ENCODE results near the gene EEF1E1.

Gene EEF1E1

GRCh38 chr6:8061736-8062135 is 40.6 kb downstream of the EEF1E1 start:
- Histone ChIP-seq H3K4me3 (replicated peaks; ENCODE audit: insufficient read depth, low read length) (no peak overlapping the region), H3K27me3 (ENCODE audit: insufficient read depth, poor library complexity, severe bottlenecking) (no peaks in the 10 kb centered on the region), H3K27ac (replicated peaks) (no peak overlapping the region)
- TF ChIP-seq POLR2AphosphoS5 (IDR thresholded peaks at IDR 0.05; ENCODE audit: low read depth) (no peak), GABPA (IDR thresholded peaks at IDR 0.05; ENCODE audit: low read depth) (no peak), SPI1 (IDR thresholded peaks at IDR 0.05; ENCODE audit: borderline replicate concordance, low read depth) (no peak), CTCF (IDR thresholded peaks at IDR 0.05; ENCODE audit: insufficient read depth, low read length) (no peak)
- no peak for DNase-seq (ENCODE audit: low read depth in 1 of 2, low spot score in 1 of 2)

GRCh38 chr6:8060346-8060745 is 42.0 kb downstream of the EEF1E1 start:
- Histone ChIP-seq H3K27ac (replicated peaks) (no peak overlapping the region), H3K27me3 (ENCODE audit: insufficient read depth, poor library complexity, severe bottlenecking) (no peaks in the 10 kb centered on the region), H3K4me3 (replicated peaks; ENCODE audit: insufficient read depth, low read length) (no peak overlapping the region)
- TF ChIP-seq POLR2AphosphoS5 (IDR thresholded peaks at IDR 0.05; ENCODE audit: low read depth) (no peak), GABPA (IDR thresholded peaks at IDR 0.05; ENCODE audit: low read depth) (no peak)
- DNase-seq (ENCODE audit: low read depth in 1 of 2, low spot score in 1 of 2), result no peak

GRCh38 chr6:8059129-8059528 is 43.2 kb downstream of the EEF1E1 start:
- Histone ChIP-seq H3K4me3 (replicated peaks; ENCODE audit: insufficient read depth, low read length) (no peak overlapping the region), H3K27me3 (ENCODE audit: insufficient read depth, poor library complexity, severe bottlenecking) (no peaks in the 10 kb centered on the region), H3K27ac (replicated peaks) (no peak overlapping the region)
- no peak for DNase-seq (ENCODE audit: low read depth in 1 of 2, low spot score in 1 of 2)
- TF ChIP-seq POLR2AphosphoS5 (IDR thresholded peaks at IDR 0.05; ENCODE audit: low read depth) (no peak), CTCF (IDR thresholded peaks at IDR 0.05; ENCODE audit: insufficient read depth, low read length) (no peak), REST (IDR thresholded peaks at IDR 0.05; ENCODE audit: insufficient replicate concordance, low read depth) (no peak), GABPA (IDR thresholded peaks at IDR 0.05; ENCODE audit: low read depth) (no peak)

GRCh38 chr6:8057793-8058192 is 44.6 kb downstream of the EEF1E1 start:
- Histone ChIP-seq H3K27ac (replicated peaks) (no peak overlapping the region), H3K4me3 (replicated peaks; ENCODE audit: insufficient read depth, low read length) (no peak overlapping the region), H3K27me3 (ENCODE audit: insufficient read depth, poor library complexity, severe bottlenecking) (no peaks in the 10 kb centered on the region)
- TF ChIP-seq REST (IDR thresholded peaks at IDR 0.05; ENCODE audit: insufficient replicate concordance, low read depth) (no peak), SPI1 (IDR thresholded peaks at IDR 0.05; ENCODE audit: borderline replicate concordance, low read depth) (no peak), GABPA (IDR thresholded peaks at IDR 0.05; ENCODE audit: low read depth) (no peak), CTCF (IDR thresholded peaks at IDR 0.05; ENCODE audit: insufficient read depth, low read length) (no peak), POLR2AphosphoS5 (IDR thresholded peaks at IDR 0.05; ENCODE audit: low read depth) (no peak)
- no peak for DNase-seq (ENCODE audit: low read depth in 1 of 2, low spot score in 1 of 2)
